GM12878 (cell line): Measurements from ENCODE around the gene GOLGA6L10. TPM values are rescaled to one million over a fixed set of nuclear protein-coding genes. Genes with fewer than 3 reads are reported as not detected.
"Not testable (repeated sequence)": the region's sequence is repeated elsewhere in the genome, so short reads cannot be mapped to it uniquely, and the experiment has no call there.

Experiments
- ATAC-seq: fragments of 200-7000 bp; cut with Tn5 transposase; 3 replicates; pipeline ENCODE4 v1.9.1; 2020; ENCODE audit warnings: mild to moderate bottlenecking, moderate library complexity
- BruUV-seq: library from RNA; stranded (reverse); fragments of 400-500 nt; replicated peaks from 2 replicates; lab custom pipeline; 2021; lab: Mats Ljungman, UMichigan
- CTCF ChIA-PET: fragments of 300-600 bp; sonication (Branson Sonifier 250); formaldehyde crosslinking; extraction: SDS; loops from one replicate; lab custom pipeline; 2021; ENCODE audit warnings: inconsistent platforms; lab: Yijun Ruan, JAX
- POLR2A ChIA-PET: fragments of 350-600 bp; formaldehyde crosslinking; extraction: SDS; loops from one replicate; lab custom pipeline; 2021; ENCODE audit warnings: inconsistent platforms; lab: Charles Lee
- RAD21 ChIA-PET: fragments of 300-600 bp; sonication (Branson Sonifier 250); formaldehyde crosslinking; loops from one replicate; lab custom pipeline; 2023; ENCODE audit warnings: antibody characterized with exemption; ENCODE audit not compliant: unreplicated experiment; lab: Charles Lee
- SMC1A ChIA-PET: fragments of 300-600 bp; sonication (Branson Sonifier 250); formaldehyde crosslinking; loops from one replicate; lab custom pipeline; 2023; ENCODE audit not compliant: unreplicated experiment, uncharacterized antibody; lab: Charles Lee
- DNase-seq: peaks from one replicate; pipeline ENCODE4 v3.0.0-alpha.2; 2011; ENCODE audit warnings: low read depth, low spot score
- FAIRE-seq: peaks from 3 replicates; lab custom pipeline; 2011; peaks lifted over from hg19 to GRCh38; lab: Jason Lieb, UNC
- H2AFZ ChIP-seq: 2 replicates; pipeline ENCODE4 v1.6.0; 2011; ENCODE audit warnings: low read depth, low read length, control low read depth; ENCODE audit not compliant: control insufficient read depth
- H3K27ac ChIP-seq: 2 replicates; pipeline ENCODE4 v1.5.1; 2011; ENCODE audit warnings: control low read depth; ENCODE audit not compliant: control insufficient read depth, insufficient read depth
- H3K27me3 ChIP-seq, 2 experiments: replicated peaks in 1 of 2; 2 replicates each; pipeline versions ENCODE4 v1.6.0 to v1.6.1; 2011; ENCODE audit warnings: low read length in 1 of 2; ENCODE audit not compliant: control insufficient read depth in 2 of 2, insufficient read depth in 2 of 2
- H3K36me3 ChIP-seq, 2 experiments: 2 replicates each; pipeline ENCODE4 v1.5.1; 2011; ENCODE audit warnings: low read length in 1 of 2; ENCODE audit not compliant: control insufficient read depth in 2 of 2, insufficient read depth in 2 of 2
- H3K4me1 ChIP-seq: 2 replicates; pipeline ENCODE4 v1.6.1; 2011; ENCODE audit warnings: mild to moderate bottlenecking, low read length, moderate library complexity, mixed read lengths; ENCODE audit not compliant: control insufficient read depth, insufficient read depth
- H3K4me2 ChIP-seq: 2 replicates; pipeline ENCODE4 v1.6.0; 2011; ENCODE audit warnings: control low read depth; ENCODE audit not compliant: control insufficient read depth, insufficient read depth
- H3K4me3 ChIP-seq: fragments of 200-600 bp; sonication (generic); 2 replicates; pipeline ENCODE4 v1.5.1; 2016
- H3K79me2 ChIP-seq: 2 replicates; pipeline ENCODE4 v1.6.0; 2011; ENCODE audit warnings: low read length; ENCODE audit not compliant: control insufficient read depth, insufficient read depth
- H3K9ac ChIP-seq: 2 replicates; pipeline ENCODE4 v1.8.0; 2011; ENCODE audit warnings: low read length, control low read depth, mixed read lengths; ENCODE audit not compliant: control insufficient read depth, insufficient read depth
- H3K9me3 ChIP-seq: replicated peaks from 3 replicates; pipeline ENCODE4 v1.5.1; 2011; ENCODE audit warnings: mild to moderate bottlenecking, low read length; ENCODE audit not compliant: control insufficient read depth, insufficient read depth
- H4K20me1 ChIP-seq: 2 replicates; pipeline ENCODE4 v1.6.0; 2011; ENCODE audit not compliant: control insufficient read depth, insufficient read depth
- BHLHE40 ChIP-seq, 2 experiments: fragments of 450-650 bp in 1 of 2; IDR thresholded peaks; 2 replicates each; pipeline ENCODE4 v1.6.1; 2011 to 2017; ENCODE audit warnings: low read depth in 2 of 2, borderline replicate concordance in 1 of 2, improper control_type of control experiment in 1 of 2, low read length in 1 of 2, mild to moderate bottlenecking in 1 of 2
- MTA2 ChIP-seq: fragments of 450-650 bp; IDR thresholded peaks from 2 replicates; pipeline ENCODE4 v1.6.1; 2016; ENCODE audit warnings: low read depth, mild to moderate bottlenecking, moderate library complexity
- NR2F1 ChIP-seq: fragments of 450-650 bp; conservative IDR thresholded peaks from 2 replicates; pipeline ENCODE4 v1.6.1; 2017; ENCODE audit warnings: mild to moderate bottlenecking
- POU2F2 ChIP-seq: IDR thresholded peaks from 3 replicates; pipeline ENCODE4 v1.6.1; 2011; ENCODE audit warnings: low read depth, mild to moderate bottlenecking, low read length, borderline replicate concordance
- RUNX3 ChIP-seq: IDR thresholded peaks from 2 replicates; pipeline ENCODE4 v1.6.1; 2012; ENCODE audit warnings: low read length, inconsistent platforms
- SPI1 ChIP-seq: IDR thresholded peaks from 2 replicates; pipeline ENCODE4 v1.6.1; 2011; ENCODE audit warnings: low read depth, mild to moderate bottlenecking, low read length, moderate library complexity, borderline replicate concordance; ENCODE audit not compliant: insufficient read depth
- WGBS: methylation state at CpG from one replicate; pipeline ENCODE4 v1.1.6; 2016; ENCODE audit warnings: low lambda C conversion rate; ENCODE audit not compliant: insufficient replicate concordance, insufficient coverage; ENCODE audit errors: missing lambda C conversion rate; 5-methylcytosine and 5-hydroxymethylcytosine counted together
- in situ Hi-C: fragments of 300-500 bp; cut with MboI; formaldehyde crosslinking; loops from 9 replicates; pipeline ENCODE4 v1.14.3; 2018; ENCODE audit warnings: mixed read lengths
- intact Hi-C: fragments of 100-400 bp; cut with micrococcal nuclease; formaldehyde crosslinking; loops from one replicate; pipeline ENCODE4 v1.14.2; 2022; ENCODE audit not compliant: unreplicated experiment
- polyA plus RNA-seq, 11 experiments: library from polyadenylated mRNA; depleted of rRNA in 4 of 11; unstranded in 6 of 11; stranded (reverse) in 5 of 11; fragments of >200 nt; fragmentation: Nextera tagmentation in 4 of 11; fragmentation: Illumina TruSeq in 1 of 11; extraction: Ambion mirVana in 4 of 11; extraction: Trizol in 1 of 11; gene quantifications; 1 replicate in 1 of 11; 2 replicates in 10 of 11; pipeline versions ENCODE4 v1.2.1 to v1.2.3, GENCODE V29; 2011 to 2016; ENCODE audit warnings: inconsistent platforms in 2 of 11, missing spikeins in 2 of 11, low read depth in 1 of 11
- total RNA-seq, 4 experiments: library from RNA; depleted of rRNA in 3 of 4; stranded (reverse); fragments of >200 nt in 3 of 4; fragmentation: Illumina TruSeq in 1 of 4; extraction: Trizol in 1 of 4; gene quantifications; 2 replicates each; pipeline versions ENCODE4 v1.2.1 to v1.2.3, GENCODE V29; 2013 to 2021
- TF ChIP-seq, protein P1 (sequence below): fragments of 450-650 bp; IDR thresholded peaks from 2 replicates; pipeline ENCODE4 v1.6.1; 2016; ENCODE audit warnings: mild to moderate bottlenecking
- TF ChIP-seq, protein P2 (sequence below): fragments of 450-650 bp; IDR thresholded peaks from 2 replicates; pipeline ENCODE4 v1.6.1; 2017; ENCODE audit warnings: low read depth, mild to moderate bottlenecking, moderate library complexity

The GOLGA6L10 gene
- total and polyA plus RNA-seq, 10 of the 15 experiments (the other 5 are each of a cell fraction or from before 2014, with no cell fraction given) = 0.68 to 6.7 (median 1.3) TPM

DNA sequence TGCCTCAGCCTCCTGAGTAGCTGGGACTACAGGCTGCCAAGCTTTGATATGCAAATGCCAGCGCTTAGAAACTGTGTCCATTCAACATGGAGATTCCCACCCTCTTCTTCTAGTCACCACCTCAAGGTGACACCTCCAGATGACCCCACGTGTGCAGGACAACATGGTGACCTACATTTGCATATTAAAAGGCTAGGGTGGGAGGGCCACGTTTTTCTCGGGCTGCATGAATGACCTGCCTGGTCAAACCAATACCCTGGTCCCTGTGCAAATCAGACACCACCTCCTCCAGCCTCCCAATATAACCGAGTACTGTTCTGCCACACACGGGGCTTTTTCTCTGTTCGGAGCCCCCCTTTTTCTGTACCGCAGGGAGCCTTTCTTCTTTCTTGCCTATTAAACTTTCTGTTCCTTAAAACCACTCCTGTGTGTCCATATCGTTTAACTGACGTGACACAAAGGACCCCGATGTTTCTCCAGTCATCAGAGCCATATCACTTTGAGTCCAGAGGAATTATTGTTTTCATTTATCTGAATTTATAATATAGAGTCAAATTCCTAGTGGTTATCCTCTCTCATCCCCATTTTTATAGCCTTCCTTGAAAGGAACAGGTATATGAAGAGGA, 32.2 kb upstream of the GOLGA6L10 start:
- not testable (repeated sequence) for H3K9me3 ChIP-seq, DNase-seq

DNA sequence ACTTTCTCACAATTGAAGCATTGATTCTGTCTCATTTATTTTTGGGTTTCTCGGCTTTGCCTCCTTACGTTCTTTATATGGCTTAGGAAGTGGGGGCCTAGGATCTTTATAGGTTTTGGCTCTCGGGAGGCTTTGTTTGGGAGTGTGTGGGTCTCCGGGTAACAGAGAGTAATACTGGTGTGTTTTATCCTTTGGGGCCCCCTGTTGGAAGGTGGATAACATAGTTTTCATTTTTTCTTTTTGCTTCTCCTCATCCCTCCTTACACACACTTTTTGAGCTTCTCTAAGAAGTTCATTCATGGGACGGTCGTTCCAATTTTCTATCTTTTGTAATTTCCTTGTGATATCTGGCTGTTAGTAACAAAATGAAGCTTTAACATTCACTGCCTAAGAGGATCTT, 30.3 kb upstream of the GOLGA6L10 start:
- RAD21 ChIA-PET = not testable (repeated sequence)

More for the DNA sequence above, 32.2 kb upstream of the GOLGA6L10 start:
- H3K36me3 ChIP-seq, H3K79me2 ChIP-seq, BruUV-seq, H3K4me3 ChIP-seq, H3K4me1 ChIP-seq, H4K20me1 ChIP-seq, H2AFZ ChIP-seq, H3K27me3 ChIP-seq, CTCF ChIA-PET, intact Hi-C loops, POLR2A ChIA-PET, FAIRE-seq, ATAC-seq, SMC1A ChIA-PET, RAD21 ChIA-PET, H3K27ac ChIP-seq, in situ Hi-C loops, H3K9ac ChIP-seq: not testable (repeated sequence)
- H3K4me2 ChIP-seq = 0 out of 2 replicates have a peak overlapping the region, but pooled peaks have one; percentile 17
- TF ChIP-seq, protein P1, sequence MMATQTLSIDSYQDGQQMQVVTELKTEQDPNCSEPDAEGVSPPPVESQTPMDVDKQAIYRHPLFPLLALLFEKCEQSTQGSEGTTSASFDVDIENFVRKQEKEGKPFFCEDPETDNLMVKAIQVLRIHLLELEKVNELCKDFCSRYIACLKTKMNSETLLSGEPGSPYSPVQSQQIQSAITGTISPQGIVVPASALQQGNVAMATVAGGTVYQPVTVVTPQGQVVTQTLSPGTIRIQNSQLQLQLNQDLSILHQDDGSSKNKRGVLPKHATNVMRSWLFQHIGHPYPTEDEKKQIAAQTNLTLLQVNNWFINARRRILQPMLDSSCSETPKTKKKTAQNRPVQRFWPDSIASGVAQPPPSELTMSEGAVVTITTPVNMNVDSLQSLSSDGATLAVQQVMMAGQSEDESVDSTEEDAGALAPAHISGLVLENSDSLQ = peak; percentile 11; the same call in 1 of the 2 replicates
- TF ChIP-seq NR2F1 (0 out of 2 replicates have a peak, but pooled peaks have one; percentile 40), MTA2 (0 out of 2 replicates have a peak, but pooled peaks have one; percentile 18), BHLHE40 (IDR thresholded peaks at IDR 0.05; ENCODE audit: borderline replicate concordance in 1 of 2, low read depth in 2 of 2, low read length in 1 of 2) (peak; percentile 23 to 76; a peak in 2 of 4 replicates), SPI1 (peak; percentile 61; the same call in 1 of the 2 replicates), RUNX3 (peak; percentile 28; the same call in 1 of the 2 replicates), POU2F2 (peak; percentile 69; the same call in 1 of the 3 replicates)
- TF ChIP-seq, protein P2, sequence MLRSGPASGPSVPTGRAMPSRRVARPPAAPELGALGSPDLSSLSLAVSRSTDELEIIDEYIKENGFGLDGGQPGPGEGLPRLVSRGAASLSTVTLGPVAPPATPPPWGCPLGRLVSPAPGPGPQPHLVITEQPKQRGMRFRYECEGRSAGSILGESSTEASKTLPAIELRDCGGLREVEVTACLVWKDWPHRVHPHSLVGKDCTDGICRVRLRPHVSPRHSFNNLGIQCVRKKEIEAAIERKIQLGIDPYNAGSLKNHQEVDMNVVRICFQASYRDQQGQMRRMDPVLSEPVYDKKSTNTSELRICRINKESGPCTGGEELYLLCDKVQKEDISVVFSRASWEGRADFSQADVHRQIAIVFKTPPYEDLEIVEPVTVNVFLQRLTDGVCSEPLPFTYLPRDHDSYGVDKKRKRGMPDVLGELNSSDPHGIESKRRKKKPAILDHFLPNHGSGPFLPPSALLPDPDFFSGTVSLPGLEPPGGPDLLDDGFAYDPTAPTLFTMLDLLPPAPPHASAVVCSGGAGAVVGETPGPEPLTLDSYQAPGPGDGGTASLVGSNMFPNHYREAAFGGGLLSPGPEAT = peak; percentile 34; the same call in 1 of the 2 replicates
- WGBS = 3% methylated on average over 10 of the region's 11 CpGs

More for the DNA sequence above, 30.3 kb upstream of the GOLGA6L10 start:
- BruUV-seq, H3K79me2 ChIP-seq, H3K4me3 ChIP-seq, ATAC-seq, POLR2A ChIA-PET, in situ Hi-C loops, H3K27me3 ChIP-seq, FAIRE-seq, H3K36me3 ChIP-seq, H3K4me2 ChIP-seq, H3K9ac ChIP-seq, DNase-seq, intact Hi-C loops, H4K20me1 ChIP-seq, H3K9me3 ChIP-seq, H3K4me1 ChIP-seq, H3K27ac ChIP-seq, H2AFZ ChIP-seq: not testable (repeated sequence)
- ChIA-PET CTCF (interaction anchor here (1.5 kb wide), 2 partner anchors 28 to 37 kb away, joined by 4 to 5 read pairs; no protein-coding TSS in a partner anchor), SMC1A (interaction anchor here (0.7 to 1.1 kb wide), 2 partner anchors 37 to 211 kb away, joined by 3 read pairs; no protein-coding TSS in a partner anchor)
- 80% methylated on average over 6 of the region's 6 CpGs for WGBS
